GM19455 (cell line): ENCODE measurements around the gene HORMAD2.
"Not testable (repeated sequence)": the region's sequence is repeated elsewhere in the genome, so short reads cannot be mapped to it uniquely, and the experiment has no call there.

Experiments used
- ATAC-seq: cut with Tn5 transposase; IDR thresholded peaks from one replicate; pipeline ENCODE4 v1.9.1; 2021; ENCODE audit not compliant: unreplicated experiment

HORMAD2 gene

GRCh38 chr22:30054764-30055069 lies 25.5 kb upstream of the HORMAD2 start:
- no peak for ATAC-seq

GRCh38 chr22:30056015-30056414 lies 24.2 kb upstream of the HORMAD2 start:
- no peak for ATAC-seq

DNA sequence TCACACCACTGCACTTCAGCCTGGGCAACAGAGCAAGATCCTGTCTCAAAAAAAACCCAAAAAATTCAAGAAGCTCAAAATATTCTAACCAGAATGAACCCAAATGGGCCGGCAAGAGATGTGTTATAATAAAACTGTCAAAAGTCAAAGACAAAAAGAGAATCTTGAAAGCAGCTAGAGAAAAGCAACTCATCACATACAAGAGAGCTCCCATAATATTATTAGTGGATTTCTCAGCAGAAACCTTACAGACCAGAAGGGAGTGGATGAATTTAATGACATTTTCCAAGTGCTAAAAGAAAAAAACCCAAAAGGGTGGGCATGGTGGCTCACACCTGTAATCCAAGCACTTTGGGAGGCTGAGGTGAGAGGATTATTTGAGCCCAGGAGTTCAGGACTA lies 22.9 kb upstream of the HORMAD2 start:
- no peak for ATAC-seq

DNA sequence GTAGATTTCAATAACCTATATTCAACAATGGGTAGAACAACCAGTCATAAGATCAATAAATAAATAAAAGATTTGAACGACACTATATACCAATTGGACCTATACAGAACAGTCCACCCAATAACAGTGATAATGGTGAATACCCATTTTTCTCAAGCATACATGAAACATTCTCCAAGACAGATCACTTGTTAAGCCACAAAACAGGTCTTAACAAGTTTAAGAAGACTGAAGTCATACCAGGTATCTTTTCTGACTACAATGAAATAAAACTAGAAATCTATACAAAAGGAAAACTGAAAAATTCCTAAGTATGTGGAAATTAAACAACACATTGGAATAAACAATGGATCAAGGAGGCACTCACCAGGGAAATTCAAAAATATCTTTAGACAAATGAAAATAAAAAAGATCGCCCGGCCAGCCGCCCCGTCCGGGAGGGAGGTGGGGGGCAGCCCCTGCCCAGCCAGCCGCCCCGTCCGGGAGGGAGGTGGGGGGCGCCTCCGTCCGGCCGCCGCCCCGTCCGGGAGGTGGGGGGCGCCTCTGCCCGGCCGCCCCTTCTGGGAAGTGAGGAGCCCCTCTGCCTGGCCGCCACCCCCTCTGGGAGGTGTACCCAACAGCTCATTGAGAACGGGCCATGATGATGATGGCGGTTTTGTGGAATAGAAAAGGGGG lies 20.8 kb upstream of the HORMAD2 start:
- ATAC-seq = not testable (repeated sequence)

DNA sequence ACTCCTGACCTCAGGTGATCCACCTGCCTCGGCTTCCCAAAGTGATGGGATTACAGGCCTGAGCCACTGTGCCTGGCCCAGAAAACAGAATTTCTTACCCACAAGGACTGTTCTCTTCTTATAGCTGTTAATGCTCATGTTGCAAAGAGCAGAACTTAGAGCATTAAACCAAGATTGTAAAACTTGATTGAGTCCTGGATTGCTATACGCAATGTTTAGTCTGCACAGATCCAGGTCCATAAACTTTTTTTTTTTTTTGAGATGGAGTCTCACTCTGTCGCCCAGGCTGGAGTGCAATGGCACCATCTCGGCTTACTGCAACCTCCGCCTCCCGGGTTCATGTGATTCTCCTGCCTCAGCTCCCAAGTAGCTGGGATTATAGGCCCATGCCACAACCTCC lies 19.2 kb upstream of the HORMAD2 start:
- not testable (repeated sequence) for ATAC-seq

GRCh38 chr22:30062259-30062658 lies 18.0 kb upstream of the HORMAD2 start:
- ATAC-seq = no peak

- no peak for ATAC-seq
Measured at GRCh38 chr22:30062950-30063349, 17.3 kb upstream of the HORMAD2 start.

GRCh38 chr22:30064172-30064571 lies 16.1 kb upstream of the HORMAD2 start:
- ATAC-seq = no peak

DNA sequence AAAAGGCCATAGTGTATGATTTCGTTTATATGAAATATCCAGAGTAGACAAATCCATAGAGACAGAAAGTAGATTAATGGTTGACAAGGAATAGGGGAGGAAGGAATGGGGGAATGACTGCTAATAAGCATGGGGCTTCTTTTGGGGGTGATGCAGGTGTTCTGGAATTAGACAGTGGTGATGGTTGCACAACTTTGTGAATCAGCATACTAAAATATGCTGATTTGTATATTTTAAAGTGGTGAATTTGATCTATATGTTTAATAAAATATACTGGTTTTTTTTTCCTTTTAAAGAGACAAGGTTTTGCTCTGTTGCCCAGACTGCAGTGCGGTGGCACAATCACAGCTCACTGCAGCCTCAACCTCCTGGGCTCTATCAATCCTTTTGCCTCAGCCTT lies 6.5 kb upstream of the HORMAD2 start:
- no peak for ATAC-seq

- ATAC-seq = no peak
Measured at GRCh38 chr22:30074147-30074546, 6.1 kb upstream of the HORMAD2 start.

DNA sequence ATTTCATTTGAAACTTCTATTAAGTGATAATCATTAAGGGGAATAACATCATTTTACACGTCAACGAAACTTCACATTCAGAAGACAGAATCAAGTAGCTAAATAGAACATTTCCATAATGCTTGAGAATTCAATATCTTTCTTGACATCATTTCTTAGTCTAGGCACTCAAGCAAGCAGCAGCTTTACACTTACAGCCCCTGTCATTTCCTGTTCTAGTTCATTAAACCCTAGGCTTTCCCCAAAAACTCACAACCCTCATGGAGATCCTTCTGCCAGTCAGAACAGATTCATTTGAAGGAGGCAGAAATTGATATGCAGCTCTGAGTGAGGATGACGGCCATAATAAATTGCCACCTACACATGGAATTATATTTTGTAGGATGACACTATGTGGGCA lies 5.3 kb upstream of the HORMAD2 start:
- no peak for ATAC-seq

GRCh38 chr22:30077279-30077880 lies 2.9 kb upstream of the HORMAD2 start:
- ATAC-seq = no peak

GRCh38 chr22:30078320-30079311 lies 1.6 kb upstream of the HORMAD2 start:
- ATAC-seq = no peak

DNA sequence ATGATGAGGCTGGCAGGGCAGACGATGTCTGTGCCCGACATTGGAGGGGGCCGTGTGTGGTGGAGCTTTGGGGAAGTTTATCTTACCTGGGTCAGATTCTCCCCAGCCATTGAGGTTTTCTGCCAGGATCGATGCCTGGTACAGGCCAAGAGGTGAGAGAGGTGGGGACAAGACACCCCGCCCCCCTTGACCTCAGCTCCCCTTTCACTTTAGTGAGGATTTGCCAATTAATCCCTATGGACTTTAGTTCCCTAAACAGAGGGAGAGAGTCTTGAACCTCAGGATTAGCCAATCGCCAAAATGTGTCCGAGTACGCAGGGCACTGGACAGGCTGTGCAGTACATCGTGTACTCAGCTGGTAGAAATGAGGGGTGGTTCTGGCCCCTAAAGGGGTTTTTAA lies 541 bp downstream of the HORMAD2 start:
- no peak for ATAC-seq

GRCh38 chr22:30086496-30086895 lies 6.2 kb downstream of the HORMAD2 start:
- no peak for ATAC-seq

DNA sequence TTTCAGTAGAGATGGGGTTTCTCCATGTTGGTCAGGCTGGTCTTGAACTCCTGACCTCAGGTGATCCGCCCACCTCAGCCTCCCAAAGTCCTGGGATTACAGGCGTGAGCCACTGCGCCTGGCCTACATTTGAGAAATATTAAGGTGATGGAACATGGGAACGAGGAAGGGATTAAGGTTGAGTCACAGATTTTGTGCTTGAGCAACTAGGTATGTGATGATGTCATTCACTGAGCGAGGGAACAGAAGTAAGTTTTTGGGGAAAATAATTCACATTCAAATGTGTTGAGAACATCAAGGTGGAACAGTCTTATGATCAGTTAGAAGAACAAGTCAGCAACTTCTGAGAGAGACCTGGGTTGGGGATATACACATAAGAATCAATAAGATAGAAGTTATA lies 6.8 kb downstream of the HORMAD2 start:
- not testable (repeated sequence) for ATAC-seq

DNA sequence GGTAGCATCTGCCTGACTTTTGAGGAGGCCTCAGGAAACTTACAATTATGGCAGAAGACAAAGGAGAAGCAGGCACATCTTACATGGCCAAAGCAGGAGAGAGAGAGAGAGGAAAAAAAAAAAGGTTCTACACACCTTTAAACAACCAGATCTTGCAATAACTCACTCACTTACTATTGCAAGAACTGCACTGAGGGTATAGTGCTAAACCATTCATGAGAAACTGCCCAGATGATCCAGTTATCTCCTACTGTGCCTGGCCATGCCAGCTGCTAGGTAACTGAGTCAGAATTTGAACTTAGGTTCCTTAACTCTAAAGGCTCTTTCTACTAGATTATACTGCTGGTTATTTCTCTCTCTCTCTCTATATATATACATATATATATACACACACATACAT lies 7.3 kb downstream of the HORMAD2 start:
- no peak for ATAC-seq

DNA sequence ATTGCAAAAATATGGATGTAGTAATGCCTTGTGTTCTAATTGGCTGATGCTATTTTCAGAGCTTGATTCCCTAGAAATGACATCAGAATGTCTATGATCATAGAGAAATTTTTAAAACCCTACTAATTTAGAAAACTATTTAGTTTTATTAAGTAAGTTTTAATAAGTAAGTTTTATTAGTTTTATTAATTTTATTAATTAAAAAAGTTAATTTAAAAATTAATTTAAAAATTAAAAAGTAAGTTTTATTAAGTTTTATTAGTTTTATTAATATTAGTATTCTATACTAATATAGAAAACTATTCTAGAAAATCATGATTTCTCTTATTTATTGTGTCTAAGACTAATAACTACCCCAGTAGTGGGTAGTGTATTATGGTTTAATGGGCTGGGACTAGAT lies 8.2 kb downstream of the HORMAD2 start:
- ATAC-seq = no peak

DNA sequence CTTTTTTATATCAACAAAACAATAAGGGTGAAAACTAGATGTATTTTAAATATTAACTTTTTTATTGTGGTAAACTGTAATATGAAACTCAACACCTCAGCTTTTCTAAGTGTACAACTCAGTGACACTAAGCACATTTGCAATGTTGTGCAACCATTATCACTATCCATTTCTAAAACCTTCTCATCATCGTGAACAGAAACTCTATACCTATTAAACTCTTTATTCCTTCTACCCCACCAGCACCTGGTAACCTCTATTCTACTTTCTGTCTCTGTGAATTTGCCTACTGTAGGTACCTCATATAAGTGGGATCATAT lies 9.4 kb downstream of the HORMAD2 start:
- ATAC-seq = no peak

DNA sequence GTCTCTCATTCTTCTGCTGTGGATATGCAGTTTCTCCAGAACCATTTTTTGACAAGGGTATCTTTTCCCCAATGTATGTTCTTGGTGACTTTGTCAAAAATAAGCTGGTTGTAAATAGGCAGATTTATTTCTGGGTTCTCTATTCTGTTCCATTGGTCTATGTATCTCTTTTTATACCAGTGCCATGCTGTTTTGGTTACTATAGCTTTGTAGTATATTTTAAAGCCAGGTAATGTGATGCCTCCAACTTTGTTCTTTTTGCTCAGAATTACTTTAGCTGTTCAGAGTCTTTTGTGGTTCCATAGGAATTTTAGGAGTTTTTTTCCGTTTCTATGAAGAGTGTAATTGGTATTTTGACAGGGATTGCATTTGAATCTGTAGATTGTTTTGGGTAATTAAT lies 12.4 kb downstream of the HORMAD2 start:
- ATAC-seq = no peak

GRCh38 chr22:30094804-30095203 lies 14.5 kb downstream of the HORMAD2 start:
- ATAC-seq = no peak

GRCh38 chr22:30097861-30098260 lies 17.6 kb downstream of the HORMAD2 start:
- ATAC-seq = no peak
